Activated CD8-positive, alpha-beta memory T cell treated with anti-CD3 and anti-CD28 coated beads for 24 hours (primary cell): ENCODE data around the gene CD164L2.

ENCODE experiments used
- DNase-seq: peaks from one replicate; pipeline ENCODE4 v3.0.0-alpha.2; 2020

Gene CD164L2

GRCh38 chr1:27381969-27382762, 967 bp downstream of the CD164L2 start:
- no peak for DNase-seq

- DNase-seq = no peak
Measured at GRCh38 chr1:27380766-27381733, 2.1 kb downstream of the CD164L2 start.

- no peak for DNase-seq
Measured at GRCh38 chr1:27380224-27380623, 2.9 kb downstream of the CD164L2 start.

- no peak for DNase-seq
Measured at GRCh38 chr1:27379564-27380122, 3.5 kb downstream of the CD164L2 start.

GRCh38 chr1:27377760-27378495, 5.2 kb downstream of the CD164L2 start:
- DNase-seq = no peak

DNA sequence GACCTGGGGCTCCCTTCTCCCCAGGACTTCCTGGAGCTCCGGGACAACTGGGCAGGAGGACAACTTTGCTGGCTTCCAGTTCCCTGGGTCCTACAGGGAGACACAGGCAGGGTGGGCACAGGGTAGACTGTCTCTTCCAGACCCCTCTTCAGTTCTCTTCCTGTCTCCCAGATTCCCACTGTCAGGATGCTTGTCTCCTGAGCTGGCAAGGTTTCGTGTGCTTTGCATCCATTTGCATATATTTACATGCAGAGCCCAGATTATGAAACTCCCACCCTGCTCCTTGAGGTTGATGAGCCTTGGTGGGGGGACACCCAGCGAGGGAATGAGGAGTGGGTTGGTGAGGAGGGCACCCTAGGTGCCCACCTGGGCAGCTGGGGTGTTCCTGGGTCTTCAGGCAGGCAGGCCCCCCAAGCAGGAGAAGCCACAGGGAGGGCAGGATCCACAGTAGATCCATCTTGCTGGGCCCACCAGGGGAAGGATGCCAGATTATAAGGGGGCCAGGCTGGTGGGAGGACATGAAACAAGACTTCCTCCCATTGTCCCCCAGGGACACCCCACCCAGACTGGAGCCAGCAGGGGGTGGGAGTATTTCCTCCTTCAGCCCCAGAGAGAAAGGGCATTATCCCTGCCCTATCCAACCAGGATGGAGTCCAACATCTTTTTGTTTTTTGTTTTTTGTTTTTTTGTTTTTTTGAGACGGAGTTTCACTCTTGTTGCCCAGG, 8.6 kb downstream of the CD164L2 start, which contains the start of gene FCN3:
Gene FCN3 (minus strand): TSS at position 463 of the 725 bp plus-strand sequence. CDS start 6 bp downstream, at position 457.
- DNase-seq = no peak

GRCh38 chr1:27372808-27373690, 10.1 kb downstream of the CD164L2 start:
- no peak for DNase-seq

DNA sequence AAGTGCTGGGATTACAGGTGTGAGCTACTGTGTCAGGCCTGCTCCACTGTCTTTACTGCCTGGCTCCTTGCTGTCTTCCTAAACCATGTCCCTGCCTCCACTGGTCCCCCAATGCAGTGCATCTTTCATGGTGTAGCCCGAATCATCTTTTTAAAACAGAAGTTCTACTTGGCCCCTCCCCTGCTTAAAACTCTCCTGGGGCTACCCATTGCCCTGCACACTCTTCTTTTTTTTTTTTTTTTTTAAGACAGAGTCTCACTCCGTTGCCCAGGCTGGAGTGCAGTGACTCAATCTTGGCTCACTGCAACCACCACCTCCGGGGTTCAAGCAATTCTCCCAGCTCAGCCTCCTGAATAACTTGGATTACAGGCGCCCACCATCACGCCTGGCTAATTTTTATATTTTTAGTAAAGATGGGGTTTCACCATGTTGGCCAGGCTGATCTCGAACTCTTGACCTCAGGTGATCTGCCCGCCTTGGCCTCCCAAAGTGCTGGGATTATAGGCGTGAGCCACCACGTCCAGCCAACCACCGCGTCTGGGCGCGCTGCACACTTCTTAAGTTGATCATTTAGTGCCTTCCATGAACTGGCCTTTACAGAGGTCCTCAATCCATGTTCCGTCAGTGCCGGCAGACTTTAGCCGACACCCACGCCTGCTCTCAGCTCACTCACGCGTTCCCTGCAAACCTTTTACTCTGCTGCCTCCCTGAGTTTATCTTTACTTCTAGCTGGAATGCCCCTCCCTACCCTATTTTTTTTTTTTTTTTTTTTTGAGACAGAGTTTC, 10.9 kb downstream of the CD164L2 start:
- DNase-seq = no peak

DNA sequence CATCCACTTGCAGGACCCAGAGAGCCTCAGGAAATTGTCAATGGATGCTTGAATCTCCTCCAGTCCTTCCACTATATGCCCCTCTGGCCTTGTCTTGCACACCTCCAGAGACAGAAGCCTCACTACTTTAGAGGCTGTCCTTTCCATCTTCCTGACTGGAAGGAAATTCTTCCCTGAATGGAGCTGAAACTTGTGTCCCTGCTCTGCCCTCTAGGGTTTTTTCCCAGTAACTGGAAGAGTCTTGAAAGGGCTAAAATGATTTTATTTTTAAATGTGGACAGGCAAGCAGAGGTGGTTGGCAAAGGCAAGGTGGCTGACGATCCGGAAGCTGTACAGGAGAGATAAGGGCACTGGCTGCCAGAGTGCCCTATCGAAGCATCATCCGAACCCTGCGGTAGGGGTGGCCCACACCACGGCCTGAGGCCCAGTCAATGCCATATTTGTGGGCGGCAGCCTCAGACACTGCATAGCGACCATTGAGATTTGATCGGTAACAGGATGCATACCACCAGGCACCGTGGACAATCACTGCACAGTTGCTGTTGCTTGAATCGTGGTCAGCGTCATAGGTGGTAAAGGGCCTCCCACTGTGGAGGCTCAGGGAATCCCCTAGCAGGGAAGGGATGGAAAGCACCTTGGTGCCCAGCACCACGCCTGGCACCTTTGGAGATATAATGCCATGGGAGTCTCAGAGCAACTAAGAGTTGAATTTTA, 14.1 kb downstream of the CD164L2 start:
- DNase-seq = no peak

GRCh38 chr1:27367160-27367650, 15.9 kb downstream of the CD164L2 start:
- DNase-seq = no peak

GRCh38 chr1:27366411-27367159, 16.5 kb downstream of the CD164L2 start, which contains the start of gene MAP3K6:
Gene MAP3K6 (minus strand): TSS chr1:27366961. CDS start chr1:27366597, 364 bp downstream.
- peak; percentile 71 for DNase-seq

DNA sequence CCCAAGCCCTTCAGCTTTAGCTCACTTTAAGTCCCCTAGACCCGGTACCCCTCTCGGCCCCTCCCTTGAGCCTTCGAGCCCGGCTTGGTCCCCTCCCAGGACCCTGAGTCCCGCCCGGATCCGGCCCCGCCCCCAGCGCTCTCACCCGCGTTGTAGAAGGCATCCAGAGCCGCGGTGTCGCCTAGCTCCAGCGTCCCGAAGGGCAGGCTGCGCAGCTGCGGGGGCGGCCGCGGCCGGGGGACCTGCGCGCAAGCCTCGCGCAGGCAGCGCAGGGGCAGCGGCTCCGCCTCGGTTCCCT, 17.1 kb downstream of the CD164L2 start:
- DNase-seq = peak; percentile 90

GRCh38 chr1:27365372-27366112, 17.6 kb downstream of the CD164L2 start:
- DNase-seq = peak; percentile 91

DNA sequence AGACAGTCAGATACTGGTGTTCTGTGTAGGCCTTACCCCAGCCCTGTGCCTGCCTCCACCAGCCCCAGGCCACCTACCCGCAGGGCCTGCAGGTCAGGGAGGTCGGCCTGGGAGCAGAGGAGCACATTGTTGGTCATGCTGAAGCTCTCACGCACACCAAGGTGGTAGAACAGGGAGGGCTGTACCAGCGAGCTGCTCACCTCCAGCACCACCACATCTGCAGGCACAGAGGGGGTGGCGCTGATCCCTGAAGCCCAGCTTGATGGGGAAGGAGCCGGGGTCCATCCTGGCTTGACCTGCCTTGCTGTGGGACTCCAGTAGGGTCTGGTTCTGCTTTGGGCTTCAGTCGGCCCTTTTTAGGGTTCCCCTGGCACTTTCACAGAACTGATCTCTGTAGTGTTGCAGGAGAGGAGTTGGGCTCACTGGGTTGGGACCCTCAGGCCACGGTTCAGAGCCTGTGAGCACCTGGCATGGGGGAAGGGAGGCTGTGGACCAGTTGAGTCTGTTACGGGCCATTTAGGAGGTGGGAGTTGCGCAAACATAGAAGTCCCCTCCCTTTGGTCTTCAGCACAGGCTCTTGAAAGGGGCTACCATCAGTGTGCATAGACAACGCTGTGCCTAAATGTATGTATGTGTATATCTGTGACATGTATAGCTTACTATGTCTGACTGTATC, 18.3 kb downstream of the CD164L2 start:
- DNase-seq = no peak

- DNase-seq = no peak
Measured at GRCh38 chr1:27363766-27364695, 19.1 kb downstream of the CD164L2 start.

GRCh38 chr1:27361553-27361952, 21.6 kb downstream of the CD164L2 start:
- DNase-seq = no peak
